IPS-NIHi11 (cell line): ENCODE measurements around the gene C16orf89.
"Not testable (repeated sequence)": the region's sequence is repeated elsewhere in the genome, so short reads cannot be mapped to it uniquely, and the experiment has no call there.

ENCODE experiments used
- DNase-seq: peaks from one replicate; pipeline ENCODE4 v3.0.0; 2012; ENCODE audit warnings: mixed read lengths, low spot score

The C16orf89 gene

DNA sequence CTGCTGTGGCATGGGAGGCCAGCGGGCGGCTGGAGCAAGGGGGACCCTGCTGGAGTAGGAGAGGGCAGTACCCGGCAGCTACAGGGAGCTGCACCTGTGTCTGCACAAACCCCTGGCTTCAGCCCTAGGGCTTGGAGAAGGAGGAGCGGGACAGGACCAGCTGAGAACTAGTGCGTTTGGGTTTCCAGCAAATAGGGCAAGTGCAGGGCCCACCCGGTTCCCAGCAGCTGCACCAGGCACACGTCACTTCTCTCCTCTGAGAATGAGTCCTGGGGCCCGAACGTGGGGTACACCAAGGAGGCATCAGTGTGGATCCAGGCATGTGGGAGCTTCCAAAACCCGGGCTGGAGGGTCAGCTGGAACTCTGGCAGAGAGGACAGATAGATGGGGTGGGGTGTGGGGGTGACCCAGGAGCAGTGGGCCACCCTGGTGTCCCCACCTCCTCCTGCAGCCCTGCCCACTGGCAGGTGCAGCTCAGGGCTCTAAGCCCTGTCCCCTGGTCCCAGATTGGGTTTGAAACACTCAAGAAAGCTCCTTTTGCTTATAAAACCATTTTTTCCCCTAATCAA, 5.6 kb downstream of the C16orf89 start:
- DNase-seq, result no peak

GRCh38 chr16:5059386-5060072, 6.2 kb downstream of the C16orf89 start:
- peak; percentile 45 for DNase-seq

GRCh38 chr16:5058476-5058875, 7.3 kb downstream of the C16orf89 start:
- peak; percentile 83 for DNase-seq

DNA sequence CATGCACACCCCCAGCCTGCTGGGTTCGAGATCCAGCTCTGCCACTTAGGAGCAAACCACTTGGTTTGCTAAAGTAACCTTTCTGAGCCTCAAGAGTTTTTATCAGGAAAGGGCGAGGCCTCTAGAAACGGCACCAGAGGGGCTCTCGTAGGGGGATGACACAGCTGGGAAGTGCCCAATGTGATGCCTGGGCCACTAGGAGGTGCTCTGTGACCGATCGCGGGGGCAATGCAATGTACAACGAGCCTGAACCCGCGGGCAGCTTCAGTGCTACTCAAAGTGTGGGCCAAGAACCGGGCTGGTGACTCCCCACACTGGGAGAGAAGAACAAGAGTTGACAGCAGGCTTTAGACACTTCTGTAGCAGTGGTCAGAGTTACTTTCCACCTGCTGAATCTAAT, 9.4 kb downstream of the C16orf89 start:
- DNase-seq, result peak; percentile 84

DNA sequence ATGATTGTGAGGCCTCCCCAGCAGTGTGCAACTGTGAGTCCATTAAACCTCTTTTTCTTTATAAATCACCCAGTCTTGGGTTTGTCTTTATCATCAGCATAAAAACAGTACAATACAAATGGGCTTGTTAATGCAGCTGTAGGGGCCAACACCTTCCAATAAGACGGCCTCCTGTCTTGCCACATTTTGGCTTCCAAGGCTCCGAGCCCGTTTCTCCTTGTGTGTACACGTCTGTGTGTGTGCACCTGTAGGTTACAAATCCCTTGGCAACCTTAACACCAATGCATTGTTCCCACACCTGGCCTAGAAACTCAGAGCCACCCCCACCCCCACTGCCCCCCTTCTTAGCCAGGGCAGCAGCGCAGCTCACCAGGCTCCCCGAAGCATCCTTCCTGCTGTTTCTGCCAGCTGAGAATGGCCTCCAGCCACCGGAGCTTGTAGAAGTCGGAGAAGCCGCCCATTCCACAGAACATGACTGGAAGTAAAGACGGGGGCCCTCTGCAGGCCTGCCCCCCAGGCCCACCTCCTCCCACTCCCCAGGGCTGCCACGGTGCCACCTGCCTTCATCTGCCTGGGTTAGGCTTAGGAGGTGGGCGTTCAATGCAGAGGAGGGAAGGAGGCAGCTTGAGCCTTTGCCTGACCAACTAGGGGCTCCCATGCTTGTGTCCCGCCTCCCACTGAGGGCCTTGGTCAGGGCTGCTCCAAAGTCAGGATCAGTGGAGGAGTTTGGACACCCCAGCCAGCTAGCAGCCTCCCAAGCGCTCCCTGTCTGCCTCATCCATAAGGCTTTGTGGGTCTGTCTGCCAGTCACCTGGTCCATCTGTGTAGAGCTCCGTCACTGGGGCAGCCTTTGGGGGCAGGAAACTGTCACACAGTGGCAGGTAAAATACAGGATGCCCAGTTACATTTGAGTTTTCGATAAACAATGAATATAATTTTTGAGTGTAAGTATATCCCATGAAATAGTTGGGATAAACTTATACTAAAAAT, 10.6 kb downstream of the C16orf89 start:
- DNase-seq, result no peak

DNA sequence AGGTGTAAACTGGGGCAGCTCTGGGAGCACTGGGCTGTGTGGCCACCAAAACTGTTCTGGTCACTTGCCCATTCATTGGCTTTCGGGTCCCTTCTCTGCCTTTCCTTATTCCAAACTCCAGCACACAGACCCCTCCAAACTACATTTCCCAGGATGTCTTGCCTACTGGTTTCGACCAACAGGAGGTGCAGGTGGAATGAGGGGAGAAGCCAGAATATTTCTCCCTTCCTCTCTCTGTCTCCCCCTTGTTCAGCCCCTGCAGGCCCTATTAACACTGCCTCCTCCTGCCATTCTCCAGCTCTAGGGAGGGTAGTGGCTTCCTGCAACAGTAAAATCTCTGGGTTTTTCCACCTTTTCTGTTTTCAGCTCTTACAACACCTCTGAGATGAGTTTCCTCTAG, 18.8 kb downstream of the C16orf89 start:
- DNase-seq, result no peak

DNA sequence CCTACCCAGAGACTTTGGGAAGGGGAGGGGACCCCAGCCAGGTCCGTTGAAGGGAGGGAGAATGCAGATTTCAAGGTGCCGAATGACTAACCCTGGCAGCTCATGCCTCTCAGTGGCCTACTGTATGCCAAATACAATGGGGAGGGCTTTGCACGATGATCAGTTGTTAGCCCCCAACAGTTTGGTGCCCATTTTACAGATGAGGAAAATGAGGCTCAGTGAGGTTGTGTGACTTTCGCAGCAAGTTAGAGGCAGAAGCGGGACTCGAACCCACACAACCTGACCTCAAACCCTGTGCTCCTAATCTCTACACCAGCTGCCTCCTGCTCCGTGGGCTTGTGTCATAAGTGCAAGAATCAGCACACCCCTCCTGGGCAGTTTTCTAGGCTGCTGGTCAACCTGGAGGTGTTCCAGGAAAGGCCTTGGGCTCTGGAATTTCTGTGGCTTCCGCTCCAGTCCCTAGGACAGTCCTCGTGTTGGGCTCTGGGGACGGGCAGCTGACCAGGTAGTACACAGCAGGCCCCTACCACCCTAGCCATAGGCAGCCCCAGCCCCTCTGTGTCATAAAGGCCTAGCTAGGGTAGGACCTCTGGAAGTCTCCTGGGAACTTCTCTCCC, 20.1 kb downstream of the C16orf89 start:
- DNase-seq, result no peak

DNA sequence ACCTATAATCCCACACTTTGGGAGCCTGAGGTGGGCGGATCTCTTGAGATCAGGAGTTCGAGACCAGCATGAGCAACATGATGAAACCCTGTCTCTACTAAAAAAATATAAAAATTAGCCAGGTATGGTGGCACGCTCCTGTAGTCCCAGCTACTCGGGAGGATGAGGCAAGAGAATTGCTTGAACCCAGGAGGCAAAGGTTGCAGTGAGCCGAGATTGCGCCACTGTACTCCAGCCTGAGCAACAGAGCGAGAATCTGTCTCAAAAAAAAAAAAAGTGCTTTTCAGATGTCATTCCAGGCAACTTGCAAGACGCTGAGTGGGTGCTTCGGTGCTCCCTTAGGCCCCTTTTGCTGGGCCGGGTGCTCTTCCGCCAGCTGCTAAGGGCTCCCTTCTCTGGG, 21.2 kb downstream of the C16orf89 start:
- DNase-seq, result not testable (repeated sequence)

DNA sequence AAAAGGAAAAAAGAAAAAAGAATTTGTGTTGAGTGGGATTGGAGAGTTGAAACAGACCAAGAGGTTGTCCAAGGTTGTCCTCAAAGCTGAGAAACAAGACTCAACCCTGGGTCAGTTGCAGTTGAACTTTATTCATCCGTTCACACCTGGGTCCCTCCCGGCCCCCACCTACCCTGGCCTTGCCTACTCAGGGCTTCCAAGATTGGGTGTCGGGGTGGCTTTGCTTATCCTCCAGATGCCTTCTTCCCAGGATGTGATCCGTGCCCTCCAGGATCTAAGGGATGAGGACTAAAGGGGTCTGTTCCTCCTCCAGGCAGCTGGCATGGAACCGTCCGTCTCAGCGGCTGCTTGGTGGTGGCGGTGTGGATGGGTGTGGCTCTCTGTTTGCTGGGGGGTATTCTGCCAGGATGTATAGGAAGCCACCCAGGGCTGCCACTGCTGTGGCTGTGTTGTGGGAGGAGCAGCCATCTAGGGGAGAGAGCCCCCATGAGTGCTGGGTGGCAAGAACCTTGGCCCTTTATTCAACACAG, 21.7 kb downstream of the C16orf89 start:
- DNase-seq, result no peak

DNA sequence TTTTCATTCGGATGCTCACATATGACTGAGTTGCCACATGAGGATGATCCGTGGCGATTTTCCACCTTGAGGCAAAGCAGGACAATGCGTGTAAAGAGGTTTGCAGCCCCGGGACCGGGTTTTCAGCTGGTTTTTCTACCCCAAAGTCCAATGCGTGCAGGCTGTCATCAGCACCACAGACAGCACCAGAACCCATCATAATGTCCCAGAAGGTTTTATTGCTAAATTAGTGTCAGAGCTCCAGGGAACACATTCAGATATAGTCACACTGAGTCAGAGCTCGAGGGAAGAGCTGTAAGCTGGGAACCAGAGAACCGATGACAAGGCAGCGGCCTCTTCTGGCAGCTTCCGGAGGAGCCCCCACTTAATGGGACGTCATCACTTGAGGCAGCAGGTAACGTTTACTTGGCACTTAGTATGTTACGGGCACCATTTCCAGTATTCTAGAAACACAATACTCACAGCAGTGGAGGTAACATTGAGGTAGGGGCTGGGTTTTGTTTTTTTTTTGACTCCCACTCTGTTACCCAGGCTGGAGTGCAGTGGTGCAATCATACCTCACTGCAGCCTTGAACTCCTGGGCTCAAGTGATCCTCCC, 23.1 kb downstream of the C16orf89 start:
- DNase-seq, result no peak

- no peak for DNase-seq
These were observed 24.1 kb downstream of the C16orf89 start for GRCh38 chr16:5041600-5042133.

DNA sequence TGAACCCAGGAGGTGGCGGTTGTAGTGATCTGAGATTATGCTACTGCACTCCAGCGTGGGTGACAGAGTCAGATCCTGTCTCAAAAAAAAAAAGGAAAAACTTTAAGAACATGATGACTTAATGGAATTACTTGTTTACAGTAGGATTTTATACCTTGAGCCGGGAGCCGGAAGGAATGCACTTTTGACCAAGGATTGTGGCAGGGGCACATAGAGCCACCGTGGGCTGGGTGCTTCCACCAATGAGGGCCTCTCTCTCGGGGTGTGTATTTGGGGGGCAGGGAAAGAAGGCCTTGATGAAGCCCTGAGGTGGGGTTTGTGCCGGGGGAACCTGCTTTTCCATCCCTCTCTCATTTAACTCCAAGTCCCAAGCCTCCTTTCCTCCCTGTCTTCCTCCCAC, 25.3 kb downstream of the C16orf89 start:
- DNase-seq, result no peak

DNA sequence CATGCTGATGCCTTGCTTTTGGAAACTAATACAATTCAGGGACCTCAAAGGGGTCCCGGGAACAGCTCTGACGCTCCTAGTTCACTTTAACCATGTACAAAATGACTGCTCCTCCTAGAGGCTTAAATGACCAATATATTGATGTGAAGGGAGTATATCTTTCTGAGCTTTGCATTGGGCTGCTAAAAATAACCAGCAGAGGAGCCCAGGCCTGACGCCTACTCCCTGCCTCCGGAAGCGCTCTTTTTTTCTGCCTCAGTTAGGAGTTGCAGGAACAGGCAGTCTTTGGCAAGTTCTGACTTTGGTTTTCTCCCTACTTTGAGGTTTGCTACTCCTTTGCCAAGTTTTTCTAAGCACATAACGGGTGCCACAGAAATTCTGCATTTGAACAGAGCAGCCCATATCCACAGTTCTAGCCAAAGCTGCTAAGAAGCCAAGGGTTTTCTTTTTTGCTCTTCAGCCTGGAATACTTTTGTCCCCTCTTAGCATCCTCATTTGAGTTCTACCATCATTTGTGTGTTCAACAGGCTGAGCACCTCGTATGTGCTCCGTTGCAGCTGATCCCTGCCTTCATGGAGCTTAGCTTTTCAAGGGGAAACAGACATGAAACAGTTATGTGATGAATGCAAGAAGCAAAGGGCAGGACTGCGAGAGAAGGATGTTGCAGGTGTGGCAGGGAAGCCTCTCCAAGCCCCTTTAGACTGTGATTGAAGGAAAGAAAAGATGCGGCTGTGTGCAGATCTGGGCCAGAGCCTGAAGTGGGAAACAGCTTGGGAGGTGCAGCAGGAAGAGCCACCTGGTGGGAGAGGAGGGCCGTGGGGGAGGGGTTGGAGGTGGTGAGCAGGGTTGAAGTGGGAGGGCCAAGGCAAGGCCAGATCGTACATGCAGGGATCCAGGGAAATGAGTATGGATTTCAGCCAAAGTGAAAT, 29.3 kb downstream of the C16orf89 start:
- peak; percentile 74 for DNase-seq

- no peak for DNase-seq
These were observed 29.9 kb downstream of the C16orf89 start for GRCh38 chr16:5035909-5036227.

GRCh38 chr16:5034167-5034523, 31.6 kb downstream of the C16orf89 start:
- DNase-seq, result no peak

DNA sequence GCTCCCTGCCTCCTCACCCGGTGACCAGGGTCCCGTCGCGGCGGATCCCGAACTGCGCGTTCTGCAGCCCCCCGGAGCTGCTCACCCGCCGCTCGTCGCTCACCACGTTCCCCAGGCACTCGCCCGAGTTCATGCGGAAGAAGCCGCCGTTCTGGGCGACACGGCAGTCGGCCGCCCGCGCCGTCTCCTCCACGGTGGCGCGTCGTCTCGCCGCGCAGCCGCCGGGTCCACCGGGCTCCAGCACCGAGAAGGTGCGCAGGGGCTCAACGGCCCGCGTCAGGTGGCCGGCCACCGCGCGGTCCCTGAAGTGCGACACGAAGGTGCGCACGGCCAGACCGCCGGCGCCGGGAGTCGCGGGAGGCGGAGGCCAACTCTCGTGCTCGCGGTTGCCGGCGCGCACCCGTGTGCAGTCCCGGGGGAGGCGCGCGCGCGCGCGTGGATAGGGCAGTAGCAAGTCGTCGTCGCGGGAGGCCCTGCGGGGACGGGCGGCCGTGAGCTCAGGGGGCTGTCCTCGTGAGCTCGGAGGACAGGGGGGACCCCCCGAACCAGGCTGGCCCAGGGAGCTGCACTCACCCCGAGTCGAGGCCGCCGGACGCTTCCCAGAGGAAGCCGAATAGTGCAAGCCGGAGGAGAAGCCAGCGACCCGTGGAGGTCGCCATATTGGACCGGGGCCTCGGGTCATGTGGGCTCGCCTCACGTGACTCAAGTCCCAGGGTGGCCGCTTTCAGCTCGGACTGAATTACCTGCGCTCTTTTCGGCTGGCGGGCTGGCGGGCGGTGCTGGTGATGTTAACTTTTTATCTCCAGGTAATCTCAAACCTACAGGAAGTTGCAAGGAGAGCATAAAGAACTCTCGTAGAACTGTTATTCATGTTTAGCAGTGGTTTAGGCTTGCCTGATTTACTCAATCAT, 32.2 kb downstream of the C16orf89 start, which contains the start of gene NAGPA:
Gene NAGPA, minus strand, starts transcription at position 680 of the 911 bp plus-strand sequence. Its CDS starts 21 bp downstream, at position 659.
- DNase-seq, result peak; percentile 96

GRCh38 chr16:5032748-5033167, 33.0 kb downstream of the C16orf89 start:
- peak; percentile 7 for DNase-seq

GRCh38 chr16:5031601-5032000, 34.2 kb downstream of the C16orf89 start:
- no peak for DNase-seq

DNA sequence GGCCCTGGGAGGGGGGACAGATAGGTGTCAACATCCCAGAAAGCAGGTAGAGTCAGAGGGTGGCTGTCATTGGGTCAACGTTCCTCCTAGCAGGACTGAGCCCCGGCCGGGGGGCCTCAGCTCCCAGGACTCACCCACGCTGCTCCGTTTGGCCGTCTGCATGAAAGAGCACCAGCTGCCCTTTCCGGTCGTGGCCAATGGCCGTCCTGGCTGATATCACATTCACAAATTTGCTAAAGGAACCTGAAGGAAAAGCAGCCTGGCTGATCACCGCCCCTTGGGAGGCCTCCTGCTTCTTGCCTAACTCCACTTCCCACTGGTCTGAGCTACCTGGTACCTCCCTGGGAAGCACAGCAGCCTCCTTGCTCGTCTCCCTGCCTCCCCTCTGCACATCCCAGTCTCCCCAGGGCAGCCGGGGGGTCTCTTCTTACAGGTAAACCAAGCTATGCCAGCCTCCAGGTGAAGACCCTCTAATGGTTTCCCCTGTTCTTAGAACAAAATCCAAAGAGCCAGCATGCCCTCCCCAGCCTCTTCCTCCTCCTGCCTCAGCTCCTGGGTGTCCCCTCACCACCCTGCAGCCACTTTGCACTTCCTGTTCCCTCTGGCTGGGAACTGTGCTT, 35.4 kb downstream of the C16orf89 start:
- DNase-seq, result peak; percentile 1
